NOMO-1 (cell line): Measurements from ENCODE around the gene CDRT4.

Experiments used
- DNase-seq, 2 experiments: peaks; one replicate each; lab custom pipeline; 2025; ENCODE audit not compliant: unreplicated experiment in 2 of 2; lab: John Stamatoyannopoulos, UW

The CDRT4 gene

DNA sequence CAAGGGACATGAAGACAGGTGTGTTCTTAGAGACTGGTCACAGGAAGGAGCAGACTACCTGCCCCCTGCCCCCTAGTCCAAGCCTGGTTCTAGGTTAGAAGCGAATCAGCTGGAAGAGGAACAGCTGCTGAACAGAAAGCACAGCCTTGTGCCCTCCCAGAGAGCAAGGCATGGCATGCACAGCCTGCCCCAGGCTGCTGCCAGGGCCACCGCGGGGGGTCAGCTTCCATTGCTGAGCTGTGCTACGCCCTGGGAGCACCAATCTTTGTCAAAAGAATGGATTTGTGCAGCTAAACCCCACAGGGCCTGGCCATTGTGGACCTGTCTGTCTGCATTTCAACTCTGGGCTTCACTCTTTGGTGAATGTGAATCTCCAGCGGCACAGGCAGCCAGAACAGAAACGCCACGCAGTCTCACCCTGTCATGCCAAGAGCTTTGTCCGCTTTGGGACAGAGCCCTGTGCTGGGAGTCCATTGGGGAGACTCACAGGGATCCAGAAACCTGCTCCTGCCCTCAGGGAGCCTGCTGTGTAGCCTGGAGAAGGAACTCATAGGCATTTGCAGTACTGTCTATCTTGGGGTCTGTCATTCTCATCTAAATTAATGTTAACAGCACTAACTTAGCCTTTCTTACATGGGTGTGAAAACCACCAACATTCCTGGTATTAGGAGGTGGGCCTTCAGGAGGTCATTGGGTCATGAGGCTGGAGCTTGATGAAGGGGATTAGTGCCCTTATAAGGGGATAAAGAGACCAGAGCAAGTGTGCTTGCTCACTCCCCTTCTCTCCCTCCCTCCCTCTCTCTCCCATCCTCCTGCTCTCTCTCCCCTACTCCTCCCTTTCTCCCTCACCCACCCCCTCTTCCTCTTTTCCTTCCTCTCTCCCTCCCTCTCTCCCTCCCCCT, 25.6 kb upstream of the CDRT4 start:
- no peak for DNase-seq

GRCh38 chr17:15492186-15492585, 24.8 kb upstream of the CDRT4 start:
- no peak for DNase-seq

GRCh38 chr17:15490634-15491261, 23.3 kb upstream of the CDRT4 start:
- no peak for DNase-seq

DNA sequence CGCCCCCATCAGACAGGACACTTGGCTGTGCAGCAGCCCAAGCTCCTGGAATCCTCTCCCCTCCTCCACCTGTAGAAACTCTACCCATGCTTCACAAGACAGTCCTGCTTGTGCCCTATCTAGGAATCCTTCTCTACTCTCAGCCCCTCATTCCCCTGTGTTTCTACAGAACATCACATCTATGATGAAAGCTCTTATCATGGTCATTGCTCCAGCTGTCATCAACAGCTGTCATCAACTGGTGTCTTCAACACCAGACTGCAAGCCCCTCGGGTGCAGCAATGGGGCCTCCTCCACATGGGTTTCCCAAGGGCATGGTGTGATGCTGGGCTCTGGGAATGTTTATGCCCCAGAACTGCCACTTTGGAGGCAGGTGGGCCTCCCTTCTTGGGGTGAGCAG, 21.1 kb upstream of the CDRT4 start:
- no peak for DNase-seq

DNA sequence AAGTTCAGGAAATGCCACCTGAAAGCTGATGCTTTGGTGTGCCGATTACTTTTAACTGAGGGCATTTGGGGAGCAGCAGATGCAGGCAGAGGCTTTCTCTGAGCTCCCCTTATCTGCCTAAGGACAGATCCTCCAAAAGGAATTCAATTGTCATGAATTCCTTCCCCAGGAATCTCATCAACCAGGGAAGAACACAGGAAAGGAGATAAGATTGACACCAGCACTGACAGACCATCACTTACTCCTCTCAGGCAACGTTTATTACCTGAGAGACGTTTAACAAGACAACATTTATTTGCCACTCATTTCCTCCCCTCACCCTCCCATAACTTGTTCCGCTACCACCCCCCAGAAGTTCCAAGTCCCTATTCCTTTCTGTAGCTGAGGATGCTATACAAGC, 17.6 kb upstream of the CDRT4 start:
- no peak for DNase-seq

GRCh38 chr17:15483431-15483830, 16.0 kb upstream of the CDRT4 start:
- no peak for DNase-seq

DNA sequence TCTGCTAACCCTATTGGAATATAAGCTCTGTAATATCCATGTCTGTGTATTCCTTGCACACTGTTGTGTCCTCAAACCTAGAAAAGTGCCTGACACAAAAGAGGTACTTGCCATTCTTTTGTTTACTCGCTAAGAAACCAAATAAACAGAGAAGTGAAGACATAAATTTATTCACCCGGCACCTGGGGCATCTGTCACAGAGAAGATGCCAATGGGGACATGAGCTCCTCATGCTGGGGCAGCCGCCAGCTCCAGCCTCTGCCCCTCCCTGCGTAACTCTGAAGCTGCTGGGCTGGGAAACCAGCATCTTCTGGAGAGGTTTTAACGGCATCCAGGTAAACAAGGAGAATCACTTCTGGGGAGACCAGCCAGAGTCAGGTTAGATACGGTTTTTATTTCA, 15.1 kb upstream of the CDRT4 start:
- DNase-seq, result no peak

- no peak for DNase-seq
Measured at GRCh38 chr17:15481481-15481880, 14.1 kb upstream of the CDRT4 start.

DNA sequence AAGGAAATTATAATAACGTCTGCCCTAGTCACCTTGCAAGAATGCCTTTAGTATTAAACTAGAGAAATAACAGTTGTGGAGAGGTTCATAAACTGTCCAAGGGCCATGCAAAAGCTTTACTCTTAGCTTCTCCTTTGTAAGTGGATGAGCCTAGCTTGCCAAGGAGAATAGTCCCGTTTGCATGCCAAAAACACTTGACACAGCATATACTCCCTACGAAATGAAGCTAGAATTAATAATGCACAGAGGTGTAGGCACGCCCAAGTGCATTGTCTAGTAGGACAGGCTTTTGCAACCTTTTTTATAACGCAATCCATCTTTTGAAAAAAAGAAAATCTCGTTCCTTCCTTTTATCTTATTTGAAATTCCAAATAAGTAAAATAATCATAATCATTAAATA, 12.8 kb upstream of the CDRT4 start:
- DNase-seq, result no peak

GRCh38 chr17:15479703-15480102, 12.3 kb upstream of the CDRT4 start:
- no peak for DNase-seq

- no peak for DNase-seq
Measured at GRCh38 chr17:15478845-15479244, 11.4 kb upstream of the CDRT4 start.

DNA sequence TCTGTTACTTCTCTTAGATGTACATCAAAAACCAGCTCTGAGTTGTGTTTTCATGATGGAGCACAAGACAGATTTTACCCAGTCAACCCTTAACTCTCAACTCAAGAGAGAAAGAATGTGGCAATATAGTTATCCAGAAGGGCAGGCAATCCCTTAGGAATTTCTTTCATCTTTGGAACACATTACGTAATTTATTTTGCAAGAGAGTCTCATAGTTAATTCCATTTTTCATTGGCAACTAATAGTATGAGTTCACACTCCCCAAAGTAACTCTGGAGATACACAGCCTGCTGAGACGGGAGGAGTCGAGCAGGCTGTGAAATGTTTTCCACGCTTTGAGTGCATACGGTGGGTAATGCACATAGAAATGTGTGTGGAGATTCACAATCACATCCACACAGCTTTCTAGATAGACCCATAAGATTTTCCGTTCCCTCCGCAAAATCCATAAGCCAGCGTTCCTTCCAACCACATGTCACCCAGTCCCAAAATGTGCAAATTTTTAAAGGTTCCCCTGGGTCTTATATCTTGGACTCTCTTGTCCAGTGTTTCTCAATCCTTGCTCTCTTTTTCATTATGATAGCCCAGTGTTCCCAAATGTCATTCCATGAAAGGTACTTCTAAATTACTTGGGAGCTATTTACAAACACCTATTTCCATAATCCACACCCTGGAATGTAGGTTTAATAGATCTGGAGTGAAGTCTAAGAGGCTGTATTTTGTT, 8.4 kb upstream of the CDRT4 start:
- no peak for DNase-seq

GRCh38 chr17:15472891-15473290, 5.5 kb upstream of the CDRT4 start:
- DNase-seq, result no peak

DNA sequence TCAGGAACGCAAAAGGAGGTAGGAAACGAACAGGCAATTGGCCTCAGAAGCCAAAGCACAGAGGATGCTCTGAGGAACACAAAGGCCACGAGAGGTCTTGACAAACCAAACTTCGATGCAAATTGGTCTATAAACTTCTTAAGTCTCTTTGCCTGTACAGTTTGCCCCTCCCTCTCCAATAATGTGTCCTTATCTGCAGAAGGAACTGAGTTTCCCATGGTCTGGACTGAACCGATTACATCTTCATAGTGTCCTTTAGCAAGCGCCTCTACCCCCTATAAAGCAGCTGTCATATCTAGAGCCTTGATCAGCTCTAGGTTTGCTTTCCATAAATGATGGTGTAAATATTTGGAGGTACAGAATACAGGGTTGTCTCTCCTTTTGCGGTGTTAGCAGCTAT, 3.1 kb upstream of the CDRT4 start:
- DNase-seq, result no peak

DNA sequence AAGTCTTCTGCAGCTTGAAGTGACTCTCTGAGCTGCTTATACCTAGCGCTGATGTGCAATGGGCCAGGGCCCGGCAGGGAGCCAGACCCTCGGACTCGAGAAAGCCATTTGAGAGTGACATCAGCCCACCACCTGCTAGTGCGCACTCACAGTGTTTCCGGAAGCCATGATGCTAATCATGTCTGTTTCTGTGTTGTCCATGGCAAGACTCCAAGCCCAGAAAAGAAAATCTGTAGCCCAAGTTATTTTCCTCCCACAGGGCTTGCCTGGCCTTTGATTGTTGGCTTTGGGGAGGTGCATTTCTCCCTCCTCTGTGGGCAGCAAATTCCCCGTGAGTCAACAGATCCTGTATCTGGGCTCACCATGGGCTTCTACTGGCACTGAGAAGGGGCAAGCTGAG, 1.8 kb upstream of the CDRT4 start:
- no peak for DNase-seq

- DNase-seq, result no peak
Measured at GRCh38 chr17:15468126-15468525, 705 bp upstream of the CDRT4 start.

DNA sequence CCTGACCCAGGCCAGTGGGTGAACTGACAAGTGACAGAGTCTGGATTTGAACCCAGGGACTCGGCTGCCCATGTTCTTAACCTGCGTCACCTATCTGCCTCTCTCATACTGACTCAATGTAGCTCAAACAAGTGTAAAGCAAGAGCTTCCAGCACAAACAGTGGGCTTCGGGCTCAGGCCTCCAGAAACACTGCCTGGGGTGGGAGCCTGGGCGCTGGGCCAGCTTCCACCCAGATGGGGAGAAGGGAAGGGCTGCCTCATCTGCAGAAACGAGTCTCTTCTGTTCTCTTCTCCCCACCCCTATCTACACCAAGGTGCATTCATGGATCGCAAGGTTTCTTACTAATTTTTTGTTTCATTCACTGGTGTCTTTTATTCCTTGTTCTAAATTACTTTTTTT, 1.3 kb downstream of the CDRT4 start:
- DNase-seq, result no peak

GRCh38 chr17:15465045-15465701, 2.2 kb downstream of the CDRT4 start:
- DNase-seq, result no peak

DNA sequence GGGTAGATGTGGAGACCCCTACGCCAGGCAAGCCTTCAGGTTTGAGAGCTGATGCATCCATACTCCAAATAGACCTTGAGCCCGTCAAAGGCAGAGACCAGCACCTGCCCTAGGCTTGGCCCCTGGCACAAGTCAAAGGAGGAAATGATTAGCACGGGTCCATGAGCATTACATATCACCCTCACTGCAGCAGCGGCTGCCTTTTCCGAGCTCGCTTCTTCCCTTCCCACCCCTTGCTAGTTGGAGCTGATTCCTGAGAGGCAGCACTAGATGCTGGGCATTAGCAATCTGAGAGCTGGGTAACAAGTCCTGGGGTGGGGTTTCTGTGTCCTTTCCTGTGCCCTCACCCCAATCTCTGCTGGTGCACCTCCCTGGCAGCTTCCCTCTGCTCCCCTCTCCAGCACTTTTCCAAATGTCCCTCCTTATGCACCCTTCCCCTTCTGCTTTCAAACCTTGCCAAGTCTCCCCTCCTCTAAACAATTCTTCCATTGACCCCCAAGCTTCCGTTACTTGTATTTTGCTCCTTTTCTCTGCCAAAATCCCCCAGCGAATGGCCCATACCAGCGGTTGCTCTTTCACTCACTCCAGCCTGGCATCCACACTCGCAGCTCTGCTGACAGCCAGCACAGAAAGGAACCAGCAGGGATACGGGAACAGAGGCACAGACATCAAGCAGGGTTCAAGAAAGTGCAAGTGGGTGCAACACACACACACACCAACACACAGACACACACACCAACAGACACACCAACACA, 3.0 kb downstream of the CDRT4 start:
- no peak for DNase-seq

DNA sequence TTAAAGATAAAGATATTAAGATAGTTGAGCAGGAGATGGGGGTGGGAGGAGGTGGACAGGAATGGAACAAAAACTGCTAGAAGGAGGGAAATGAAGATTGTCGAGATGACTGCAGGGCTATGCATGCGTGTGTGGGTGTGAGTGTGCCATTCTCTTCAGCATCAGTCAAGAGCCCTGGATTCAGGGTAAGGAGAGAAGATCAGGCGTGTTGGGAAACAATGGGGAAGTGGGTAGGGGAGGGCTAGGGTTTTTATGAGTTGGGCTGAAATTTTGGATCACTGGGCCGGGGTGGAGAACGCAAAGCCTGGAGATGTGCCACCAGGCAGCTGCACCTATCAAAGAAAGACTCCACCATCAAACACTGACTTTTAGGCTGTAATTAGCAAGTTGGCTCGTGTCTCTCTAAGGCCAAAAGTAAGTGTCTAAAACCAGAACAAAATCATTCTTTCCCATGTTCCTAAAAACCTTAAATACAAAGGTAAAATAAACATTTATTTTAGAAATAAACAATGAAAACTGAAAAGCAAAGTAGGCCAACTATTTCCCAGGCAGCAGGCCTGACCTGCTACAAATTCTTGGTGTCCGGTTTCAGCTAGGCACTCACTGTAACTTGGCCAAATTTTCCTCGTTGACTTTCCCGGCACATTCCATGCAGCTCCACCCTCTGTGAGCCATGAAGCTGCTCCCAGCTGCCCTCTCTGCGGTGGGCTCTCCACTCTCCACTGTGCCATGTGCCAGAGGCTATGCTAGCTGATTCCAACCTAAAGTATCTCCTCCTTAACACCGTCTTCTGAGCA, 4.2 kb downstream of the CDRT4 start:
- no peak for DNase-seq
